ENCODE measurements around the gene DYRK1B.

DNA sequence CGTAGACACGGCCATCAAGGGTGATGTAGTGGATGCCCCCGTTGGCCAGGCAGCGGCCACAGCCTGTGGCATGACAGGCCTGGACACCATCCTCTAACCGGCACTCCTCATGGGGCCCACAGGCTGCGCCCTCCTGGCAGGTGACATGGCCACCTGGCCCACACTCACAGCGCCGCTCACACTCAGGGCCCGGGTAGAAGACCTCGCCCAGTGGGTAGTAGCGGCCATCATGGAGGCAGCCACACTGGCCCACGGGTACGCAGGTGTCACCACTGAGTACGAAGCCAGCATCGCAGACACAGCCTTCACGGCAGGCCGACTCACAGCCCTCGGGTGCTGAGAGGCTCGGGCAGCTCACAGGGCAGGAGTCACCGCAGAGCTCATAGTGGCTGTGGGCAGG, 39.4 kb upstream of the DYRK1B start:
- TF ChIP-seq CTCF (IDR thresholded peaks at IDR 0.05) = no peak
- no peak for TF ChIP-seq EZH2phosphoT487 (IDR thresholded peaks at IDR 0.05)

Measured in neural progenitor cell (in vitro differentiated cells).